GM13977 (cell line): ENCODE results near the gene RSPO1.

Experiments used
- DNase-seq: peaks from one replicate; pipeline ENCODE4 v3.0.0; 2012; ENCODE audit warnings: low spot score
- CTCF ChIP-seq: IDR thresholded peaks from 2 replicates; pipeline ENCODE4 v1.5.1; 2012; ENCODE audit warnings: mild to moderate bottlenecking, control low read depth; ENCODE audit not compliant: insufficient read depth; ENCODE audit errors: extremely low read depth, missing control alignments
- in situ Hi-C: fragments of 300-500 bp; cut with MboI; formaldehyde crosslinking; loops from one replicate; pipeline ENCODE4 v1.12.0; 2022; ENCODE audit warnings: low sequenced_read_pairs, low pct_unique_long_range_greater_than_20kb, mixed read lengths, inconsistent platforms; ENCODE audit not compliant: unreplicated experiment

The RSPO1 gene

GRCh38 chr1:37602750-37603694 is 31.7 kb downstream of the RSPO1 start:
- in situ Hi-C loops = loop anchor here (10.0 kb wide), 1 partner anchor 72 kb away; no protein-coding TSS in a partner anchor
- DNase-seq = peak; percentile 70
- TF ChIP-seq CTCF = peak; percentile 73

GRCh38 chr1:37601441-37601840 is 33.3 kb downstream of the RSPO1 start:
- no peak for TF ChIP-seq CTCF
- DNase-seq = no peak
- in situ Hi-C loops = loop anchor here (10.0 kb wide), 1 partner anchor 73 kb away; no protein-coding TSS in a partner anchor

DNA sequence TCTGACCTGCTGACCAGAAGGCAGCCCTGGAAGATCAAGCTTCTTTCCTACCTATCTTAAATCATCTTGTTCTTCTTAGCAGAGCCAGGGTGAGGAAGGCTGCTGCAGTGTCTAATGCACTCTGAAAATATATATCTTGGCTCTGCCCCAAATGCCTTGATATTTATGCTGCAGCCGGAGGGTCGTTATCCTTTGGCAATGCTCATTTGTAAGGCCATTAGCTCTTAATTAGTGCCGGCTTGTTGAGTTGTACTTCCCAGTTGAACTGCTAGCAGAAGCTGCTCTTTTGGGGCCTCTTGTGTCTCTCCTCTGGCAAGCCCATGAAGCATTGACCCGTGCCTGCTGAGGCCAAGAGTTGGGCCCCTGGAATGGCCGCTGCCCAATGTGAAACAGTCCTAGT is 34.8 kb downstream of the RSPO1 start:
- in situ Hi-C loops = loop anchor here (10.0 kb wide), 1 partner anchor 75 kb away; no protein-coding TSS in a partner anchor
- TF ChIP-seq CTCF = no peak
- no peak for DNase-seq

DNA sequence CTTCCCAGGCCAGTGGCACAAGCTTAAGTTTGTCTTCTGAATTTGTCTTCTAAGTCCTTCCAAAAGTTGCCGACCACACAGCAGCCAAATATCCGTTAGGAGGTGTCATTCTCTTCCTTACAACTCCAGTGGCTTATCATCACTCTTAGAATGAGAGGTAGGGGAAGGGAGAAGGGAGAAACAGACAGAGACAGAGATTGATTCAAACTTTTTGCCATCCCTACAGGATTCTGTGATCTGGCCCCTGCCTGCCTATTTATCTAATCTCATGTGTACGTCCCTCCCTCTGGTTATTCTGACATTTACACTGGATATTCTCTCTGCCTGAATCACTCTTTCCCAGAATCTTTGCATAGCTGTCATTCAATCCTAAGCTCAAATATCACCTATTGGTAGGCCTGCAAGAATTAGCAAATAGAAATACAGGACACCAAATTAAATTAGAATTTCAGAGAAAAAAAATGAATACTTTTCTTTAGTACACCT is 38.5 kb downstream of the RSPO1 start:
- no peak for DNase-seq
- in situ Hi-C loops = no loop called here
- TF ChIP-seq CTCF = no peak

- in situ Hi-C loops = no loop called here
- TF ChIP-seq CTCF = no peak
- peak; percentile 97 for DNase-seq
Measured at GRCh38 chr1:37595440-37596181, 39.1 kb downstream of the RSPO1 start, which contains the start of gene GNL2. Gene GNL2 (minus strand): TSS chr1:37595937. CDS start chr1:37595822, 115 bp downstream.

- no peak for TF ChIP-seq CTCF
- in situ Hi-C loops = no loop called here
- no peak for DNase-seq
Measured at GRCh38 chr1:37593726-37594125, 41.0 kb downstream of the RSPO1 start.
